ENCODE measurements around the gene DHRS7C. TPM values are rescaled to one million over a fixed set of nuclear protein-coding genes. Genes with fewer than 3 reads are reported as not detected.

The DHRS7C gene
- total and polyA plus RNA-seq, 2 of the 13 experiments (the other 11 are each of a cell fraction or from before 2014, with no cell fraction given) = not detected

GRCh38 chr17:9798008-9798407 lies 6.6 kb upstream of the DHRS7C start:
- no peak overlapping the region for H3K27ac ChIP-seq (ENCODE audit: extremely low read length, insufficient read depth, low read length)

More at GRCh38 chr17:9798008-9798407, 6.6 kb upstream of the DHRS7C start:
- H3K79me2 ChIP-seq (ENCODE audit: insufficient read depth, low read length) = no peaks in the 10 kb centered on the region
- intact Hi-C loops (cut with micrococcal nuclease; ENCODE audit: unreplicated experiment) (no loop called here), in situ Hi-C loops (cut with HindIII; ENCODE audit: extremely low pct_ligation_motif_present, low pct_unique_long_range_greater_than_20kb) (no loop called here)
- H3K4me1 ChIP-seq (ENCODE audit: insufficient read depth, low read length) = no peaks in the 10 kb centered on the region
- H3K36me3 ChIP-seq (replicated peaks in 1 of 2; ENCODE audit: control insufficient read depth in 1 of 2, insufficient read depth in 2 of 2, low read length in 2 of 2) = no peaks in the 10 kb centered on the region
- H3K4me2 ChIP-seq (ENCODE audit: low read depth, low read length) = no peak overlapping the region
- CTCF ChIA-PET (ENCODE audit: low intra/inter-chr PET ratio, low total read pairs) = no interaction called here
- BruUV-seq (replicated peaks) = no TSS peak
- H3K4me3 ChIP-seq (replicated peaks in 1 of 3; ENCODE audit: insufficient read depth in 1 of 3, low read depth in 2 of 3, low read length in 3 of 3) = no peak overlapping the region
- DNase-seq (ENCODE audit: low spot score) (no peak), ATAC-seq (no peak), FAIRE-seq (no peak)
- H3K9me3 ChIP-seq (ENCODE audit: low read length) = no peaks in the 10 kb centered on the region
- H4K20me1 ChIP-seq (ENCODE audit: insufficient read depth, low read length) = no peaks in the 10 kb centered on the region
- no peak for TF ChIP-seq ZNF713 (CRISPR knock-in tag; IDR thresholded peaks at IDR 0.05)
- no peak for TF ChIP-seq MAF1 (CRISPR knock-in tag; IDR thresholded peaks at IDR 0.05; ENCODE audit: borderline replicate concordance)
- TF ChIP-seq ZNF335 (CRISPR knock-in tag; IDR thresholded peaks at IDR 0.05) = no peak
- no peak for TF ChIP-seq ZNF275 (CRISPR knock-in tag; IDR thresholded peaks at IDR 0.05; ENCODE audit: borderline replicate concordance)
- no peak for TF ChIP-seq DZIP1 (CRISPR knock-in tag; IDR thresholded peaks at IDR 0.05)
- no peak for TF ChIP-seq ZNF34 (CRISPR knock-in tag; IDR thresholded peaks at IDR 0.05; ENCODE audit: borderline replicate concordance)
- no peak for TF ChIP-seq ATF1 (CRISPR knock-in tag; IDR thresholded peaks at IDR 0.05)
- TF ChIP-seq KLF6 (CRISPR knock-in tag; IDR thresholded peaks at IDR 0.05) = no peak
- no peak for TF ChIP-seq BCL6 (CRISPR knock-in tag; IDR thresholded peaks at IDR 0.05)
- no peak for TF ChIP-seq CBX1 (IDR thresholded peaks at IDR 0.05; ENCODE audit: low read depth)
- WGBS (ENCODE audit: low lambda C conversion rate) = 50% methylated on average over 3 of the region's 3 CpGs
- H3K27me3 ChIP-seq (ENCODE audit: control insufficient read depth in 1 of 2, insufficient read depth in 2 of 2, low read length in 2 of 2) = peaks cover 0 to 17% of the 10 kb centered on the region in 2 experiments; a peak in 3 of 5 replicates
- no peak overlapping the region for H3K9ac ChIP-seq (ENCODE audit: insufficient read depth, low read depth, low read length)
- POLR2A ChIA-PET = no interaction called here
- no peak overlapping the region for H2AFZ ChIP-seq (ENCODE audit: low read length)
